ENCODE data around the gene RIOK1. TPM values are rescaled to one million over a fixed set of nuclear protein-coding genes. Genes with fewer than 3 reads are reported as not detected.

The RIOK1 gene
- total RNA-seq, 1 donor from 2014 or later: 24.9 TPM

GRCh38 chr6:7441048-7441775 is 51.6 kb downstream of the RIOK1 start:
- H3K36me3 Mint-ChIP-seq (ENCODE audit: unreplicated experiment): no peaks in the 10 kb centered on the region
- DNase-seq: no peak
- H3K9me3 Mint-ChIP-seq (ENCODE audit: unreplicated experiment): peaks cover 5% of the 10 kb centered on the region
- H3K27ac Mint-ChIP-seq (ENCODE audit: unreplicated experiment): no peak overlapping the region
- H3K4me3 Mint-ChIP-seq (ENCODE audit: unreplicated experiment): no peak overlapping the region
- H3K4me1 Mint-ChIP-seq (ENCODE audit: low read depth, unreplicated experiment): no peaks in the 10 kb centered on the region
- H3K27me3 Mint-ChIP-seq (ENCODE audit: unreplicated experiment): no peaks in the 10 kb centered on the region
- no peak for TF ChIP-seq CTCF (IDR thresholded peaks at IDR 0.05; ENCODE audit: partially characterized antibody, unreplicated experiment)

GRCh38 chr6:7442467-7442866 is 52.9 kb downstream of the RIOK1 start:
- Mint-ChIP-seq H3K27me3 (ENCODE audit: unreplicated experiment) (no peaks in the 10 kb centered on the region), H3K9me3 (ENCODE audit: unreplicated experiment) (peaks cover 5% of the 10 kb centered on the region), H3K4me3 (ENCODE audit: unreplicated experiment) (no peak overlapping the region), H3K4me1 (ENCODE audit: low read depth, unreplicated experiment) (no peaks in the 10 kb centered on the region), H3K27ac (ENCODE audit: unreplicated experiment) (no peak overlapping the region), H3K36me3 (ENCODE audit: unreplicated experiment) (no peaks in the 10 kb centered on the region)
- TF ChIP-seq CTCF (IDR thresholded peaks at IDR 0.05; ENCODE audit: partially characterized antibody, unreplicated experiment): no peak
- no peak for DNase-seq

GRCh38 chr6:7445101-7445500 is 55.5 kb downstream of the RIOK1 start:
- H3K4me1 Mint-ChIP-seq (ENCODE audit: low read depth, unreplicated experiment): no peaks in the 10 kb centered on the region
- H3K4me3 Mint-ChIP-seq (ENCODE audit: unreplicated experiment): no peak overlapping the region

GRCh38 chr6:7445885-7446461 is 56.4 kb downstream of the RIOK1 start:
- H3K4me3 Mint-ChIP-seq (ENCODE audit: unreplicated experiment): no peak overlapping the region
- no peak for TF ChIP-seq CTCF (IDR thresholded peaks at IDR 0.05; ENCODE audit: partially characterized antibody, unreplicated experiment)
- no peaks in the 10 kb centered on the region for H3K27me3 Mint-ChIP-seq (ENCODE audit: unreplicated experiment)
- DNase-seq: no peak
- peaks cover 5% of the 10 kb centered on the region for H3K9me3 Mint-ChIP-seq (ENCODE audit: unreplicated experiment)
- H3K36me3 Mint-ChIP-seq (ENCODE audit: unreplicated experiment): no peaks in the 10 kb centered on the region
- H3K4me1 Mint-ChIP-seq (ENCODE audit: low read depth, unreplicated experiment): no peaks in the 10 kb centered on the region
- H3K27ac Mint-ChIP-seq (ENCODE audit: unreplicated experiment): no peak overlapping the region

More at GRCh38 chr6:7445101-7445500, 55.5 kb downstream of the RIOK1 start:
- peaks cover 5% of the 10 kb centered on the region for H3K9me3 Mint-ChIP-seq (ENCODE audit: unreplicated experiment)
- TF ChIP-seq CTCF (IDR thresholded peaks at IDR 0.05; ENCODE audit: partially characterized antibody, unreplicated experiment): no peak
- no peak overlapping the region for H3K27ac Mint-ChIP-seq (ENCODE audit: unreplicated experiment)
- no peak for DNase-seq
- no peaks in the 10 kb centered on the region for H3K36me3 Mint-ChIP-seq (ENCODE audit: unreplicated experiment)
- H3K27me3 Mint-ChIP-seq (ENCODE audit: unreplicated experiment): no peaks in the 10 kb centered on the region

- no peak for DNase-seq
- no peaks in the 10 kb centered on the region for H3K36me3 Mint-ChIP-seq (ENCODE audit: unreplicated experiment)
- no peaks in the 10 kb centered on the region for H3K27me3 Mint-ChIP-seq (ENCODE audit: unreplicated experiment)
- H3K9me3 Mint-ChIP-seq (ENCODE audit: unreplicated experiment): peaks cover 5% of the 10 kb centered on the region
- no peak overlapping the region for H3K27ac Mint-ChIP-seq (ENCODE audit: unreplicated experiment)
- no peak overlapping the region for H3K4me3 Mint-ChIP-seq (ENCODE audit: unreplicated experiment)
- no peak for TF ChIP-seq CTCF (IDR thresholded peaks at IDR 0.05; ENCODE audit: partially characterized antibody, unreplicated experiment)
- no peaks in the 10 kb centered on the region for H3K4me1 Mint-ChIP-seq (ENCODE audit: low read depth, unreplicated experiment)
Observed at GRCh38 chr6:7446619-7447325, 57.2 kb downstream of the RIOK1 start.

Data from glutamatergic neuron (in vitro differentiated cells).